Omental fat pad (tissue), 4 donors: ENCODE data around the gene TAF3. TPM values are rescaled to one million over a fixed set of nuclear protein-coding genes. Genes with fewer than 3 reads are reported as not detected.

ENCODE experiments used
- ATAC-seq: fragments of 150-250 bp; one replicate; pipeline ENCODE4 v1.9.1; 2016; ENCODE audit warnings: mild to moderate bottlenecking, moderate library complexity; ENCODE audit not compliant: low FRiP score
- DNase-seq: peaks from one replicate; pipeline ENCODE4 v3.0.0-alpha.2; 2019; ENCODE audit warnings: low spot score
- CTCF ChIP-seq, 3 donors: fragments of 450-650 bp; IDR thresholded peaks; one replicate each; pipeline ENCODE4 v1.5.1; 2016 to 2017; ENCODE audit warnings: antibody characterized with exemption in 3 of 3, mild to moderate bottlenecking in 3 of 3, moderate library complexity in 2 of 3
- total RNA-seq, 4 donors: library from RNA; depleted of rRNA; stranded (reverse); fragments of >200 nt; gene quantifications; one replicate each; pipeline ENCODE4 v1.1.0, GENCODE V29; 2016

TAF3 gene
- total RNA-seq, 4 donors from 2014 or later = 4.9 to 8.8 (median 6.4) TPM

GRCh38 chr10:8034466-8035005 lies 216.2 kb downstream of the TAF3 start:
- no peak for DNase-seq
- no peak for TF ChIP-seq CTCF (IDR thresholded peaks at IDR 0.05)

GRCh38 chr10:8035006-8035640 lies 216.8 kb downstream of the TAF3 start:
- no peak for TF ChIP-seq CTCF (IDR thresholded peaks at IDR 0.05)
- ATAC-seq = no peak

More at GRCh38 chr10:8034466-8035005, 216.2 kb downstream of the TAF3 start:
- ATAC-seq = no peak

GRCh38 chr10:8035641-8036470 lies 217.6 kb downstream of the TAF3 start:
- DNase-seq (no peak), ATAC-seq (no peak)

More at GRCh38 chr10:8035006-8035640, 216.8 kb downstream of the TAF3 start:
- DNase-seq = no peak

GRCh38 chr10:8036506-8037198 lies 218.3 kb downstream of the TAF3 start:
- ATAC-seq = no peak
- TF ChIP-seq CTCF (IDR thresholded peaks at IDR 0.05) = no peak

More at GRCh38 chr10:8035641-8036470, 217.6 kb downstream of the TAF3 start:
- TF ChIP-seq CTCF (IDR thresholded peaks at IDR 0.05) = no peak

GRCh38 chr10:8037199-8037801 lies 219.0 kb downstream of the TAF3 start:
- ATAC-seq (no peak), DNase-seq (no peak)
- no peak for TF ChIP-seq CTCF (IDR thresholded peaks at IDR 0.05)

More at GRCh38 chr10:8036506-8037198, 218.3 kb downstream of the TAF3 start:
- DNase-seq = no peak
